GM18870 (cell line): Measurements from ENCODE around the gene MPC1.
"Not testable (repeated sequence)": the region's sequence is repeated elsewhere in the genome, so short reads cannot be mapped to it uniquely, and the experiment has no call there.

Experiments used
- ATAC-seq: cut with Tn5 transposase; IDR thresholded peaks from one replicate; pipeline ENCODE4 v1.9.1; 2021; ENCODE audit warnings: moderate library complexity; ENCODE audit not compliant: unreplicated experiment

Gene MPC1

GRCh38 chr6:166382500-166382932 is 224 bp downstream of the MPC1 start:
- peak; percentile 9 for ATAC-seq

GRCh38 chr6:166381733-166382499 is 824 bp downstream of the MPC1 start:
- peak; percentile 39 for ATAC-seq

GRCh38 chr6:166381381-166381732 is 1.4 kb downstream of the MPC1 start:
- no peak for ATAC-seq

- no peak for ATAC-seq
Measured at GRCh38 chr6:166379800-166380199, 2.9 kb downstream of the MPC1 start.

DNA sequence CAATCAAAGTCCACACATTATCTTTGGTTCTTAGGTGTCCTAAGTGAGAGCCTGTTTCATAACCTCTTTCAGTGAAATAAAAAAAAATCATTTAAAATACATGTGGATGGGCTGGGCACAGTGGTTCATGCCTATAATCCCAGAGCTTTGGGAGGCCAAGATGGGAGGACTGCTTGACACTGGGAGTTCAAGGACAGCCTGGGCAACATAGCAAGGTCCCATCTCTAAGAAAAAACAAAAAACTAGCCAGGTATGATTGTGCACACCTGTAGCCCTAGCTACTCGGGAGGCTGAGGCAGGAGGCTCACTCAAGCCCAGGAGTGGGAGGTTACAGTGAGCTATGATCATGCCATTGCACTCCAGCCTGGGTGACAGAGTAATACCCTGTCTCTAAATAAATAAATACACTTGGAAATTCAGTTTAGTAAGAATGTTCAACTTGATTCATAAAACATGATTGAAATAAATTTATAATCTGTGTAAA is 3.6 kb downstream of the MPC1 start:
- no peak for ATAC-seq

GRCh38 chr6:166377721-166378120 is 5.0 kb downstream of the MPC1 start:
- no peak for ATAC-seq

- no peak for ATAC-seq
Measured at GRCh38 chr6:166375013-166375412, 7.7 kb downstream of the MPC1 start.

GRCh38 chr6:166370489-166370888 is 12.3 kb downstream of the MPC1 start:
- ATAC-seq: no peak

- no peak for ATAC-seq
Measured at GRCh38 chr6:166369782-166370181, 13.0 kb downstream of the MPC1 start.

DNA sequence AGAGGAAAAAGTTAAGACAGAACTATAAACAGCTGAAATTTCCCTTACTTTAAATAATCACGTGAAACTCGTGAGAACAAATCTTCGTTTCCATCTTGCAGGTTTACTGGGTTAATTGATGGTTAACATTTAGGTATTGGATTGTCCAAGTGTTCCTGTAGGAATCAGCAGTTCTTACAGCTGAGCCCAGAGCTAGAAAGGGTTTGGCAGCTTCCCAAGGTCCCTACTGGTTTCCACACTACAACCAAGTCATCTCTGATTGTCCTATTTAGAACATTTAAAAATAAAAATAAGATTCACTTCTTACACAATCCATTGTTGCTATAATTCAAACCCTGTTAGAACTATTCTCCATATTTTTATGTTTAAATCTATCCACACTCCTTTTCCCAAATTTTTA is 15.8 kb downstream of the MPC1 start:
- no peak for ATAC-seq

DNA sequence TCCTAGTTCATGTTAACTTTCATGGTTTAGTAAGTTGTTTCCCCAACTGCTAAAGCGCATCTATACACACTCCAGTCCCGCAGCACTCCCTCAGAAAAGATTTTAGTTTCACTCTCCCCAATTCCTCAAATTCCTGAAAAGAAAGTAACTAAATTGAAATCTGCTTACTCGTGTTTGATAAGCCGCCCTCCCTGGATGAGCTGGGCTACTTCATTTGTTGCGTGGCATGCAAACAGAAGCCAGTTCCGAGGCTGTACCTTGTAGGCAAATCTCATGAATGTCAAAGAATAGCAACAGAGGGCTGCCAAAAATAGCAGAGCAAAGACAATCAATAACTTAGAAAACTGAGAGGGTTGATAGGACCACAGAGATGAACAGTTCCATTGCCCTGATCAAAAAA is 16.9 kb downstream of the MPC1 start:
- ATAC-seq: no peak

- no peak for ATAC-seq
Measured at GRCh38 chr6:166365221-166365620, 17.5 kb downstream of the MPC1 start.

GRCh38 chr6:166364456-166364855 is 18.3 kb downstream of the MPC1 start:
- ATAC-seq: no peak

- not testable (repeated sequence) for ATAC-seq
Measured at GRCh38 chr6:166362427-166362826, 20.3 kb downstream of the MPC1 start.

GRCh38 chr6:166361077-166361429 is 21.7 kb downstream of the MPC1 start:
- no peak for ATAC-seq

DNA sequence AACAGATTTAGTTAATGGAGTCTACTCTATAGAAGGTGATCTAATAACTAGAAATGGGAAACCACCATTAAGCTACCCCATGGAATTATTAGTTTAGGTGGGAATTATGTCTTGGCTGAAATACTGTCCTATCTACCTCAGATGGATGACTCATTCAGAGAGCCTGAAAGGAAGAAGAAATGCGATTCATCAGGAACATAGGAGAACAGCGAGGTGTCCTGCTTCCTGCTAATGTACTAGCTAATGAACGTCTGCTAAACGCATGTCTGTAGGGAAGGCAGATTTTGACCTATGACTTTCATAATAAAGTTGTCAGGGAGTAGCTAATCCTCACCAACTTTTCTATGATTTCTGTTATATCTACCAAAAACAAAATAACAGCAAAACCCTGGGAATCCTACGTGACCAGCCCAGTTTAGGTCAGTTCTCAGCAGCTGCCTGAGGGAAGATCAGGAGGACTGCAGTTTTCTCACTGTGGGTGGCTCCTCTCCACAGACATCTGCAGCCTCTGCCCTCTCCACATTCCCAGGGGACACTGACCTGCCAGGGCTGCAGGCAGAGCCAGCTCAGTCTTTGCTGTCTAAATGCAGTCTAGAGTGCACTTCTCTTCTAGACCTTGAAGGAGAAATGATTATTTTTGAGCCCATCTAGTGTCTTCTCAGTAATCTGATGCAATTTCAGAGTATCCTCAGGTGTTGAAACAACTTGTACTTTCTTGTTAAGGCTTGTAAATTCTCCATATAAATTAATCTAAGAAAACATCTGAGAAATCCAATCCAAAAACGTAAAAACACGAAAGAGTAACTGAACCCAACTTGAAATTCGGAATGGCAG is 22.3 kb downstream of the MPC1 start:
- no peak for ATAC-seq

GRCh38 chr6:166355552-166355951 is 27.2 kb downstream of the MPC1 start:
- no peak for ATAC-seq

DNA sequence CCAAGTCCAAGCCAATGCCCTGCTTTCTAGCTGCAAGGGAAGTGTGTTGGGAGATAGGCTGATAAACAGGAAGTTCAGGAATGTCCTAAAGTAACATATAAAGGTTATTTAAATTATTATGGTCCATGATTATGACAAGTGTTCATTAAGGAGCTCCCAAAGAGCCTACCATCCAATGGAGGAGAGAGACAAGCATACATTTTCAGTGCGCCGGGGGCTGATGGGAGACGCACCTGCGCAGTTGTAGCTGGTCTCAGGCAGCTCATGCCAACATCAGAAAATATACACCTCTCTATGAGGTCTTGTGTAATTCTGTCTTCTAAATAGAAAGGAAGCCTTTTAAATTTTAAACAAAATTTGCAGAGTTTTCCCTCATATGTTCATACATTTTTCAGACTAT is 27.8 kb downstream of the MPC1 start:
- ATAC-seq: no peak

GRCh38 chr6:166354143-166354542 is 28.6 kb downstream of the MPC1 start:
- no peak for ATAC-seq

DNA sequence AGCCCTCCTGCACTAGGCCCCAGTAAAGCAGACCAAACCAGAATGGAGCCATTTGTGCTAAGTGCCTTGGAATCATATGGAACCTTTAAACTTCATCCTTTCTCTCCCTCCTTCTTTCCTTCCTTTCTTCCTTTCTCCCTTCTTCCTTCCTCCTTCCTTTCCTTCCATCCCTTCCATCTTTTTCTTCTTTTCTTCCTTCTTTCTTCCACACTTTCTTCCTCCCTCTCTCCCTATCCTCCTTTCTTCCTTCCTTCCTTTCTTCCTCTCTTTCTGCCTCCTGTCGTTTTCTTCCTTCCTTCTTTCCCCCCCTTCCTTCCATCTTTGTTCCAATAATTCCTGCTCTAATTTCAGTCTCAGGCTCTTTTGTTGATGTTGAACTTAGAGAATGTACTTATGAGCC is 29.2 kb downstream of the MPC1 start:
- no peak for ATAC-seq

DNA sequence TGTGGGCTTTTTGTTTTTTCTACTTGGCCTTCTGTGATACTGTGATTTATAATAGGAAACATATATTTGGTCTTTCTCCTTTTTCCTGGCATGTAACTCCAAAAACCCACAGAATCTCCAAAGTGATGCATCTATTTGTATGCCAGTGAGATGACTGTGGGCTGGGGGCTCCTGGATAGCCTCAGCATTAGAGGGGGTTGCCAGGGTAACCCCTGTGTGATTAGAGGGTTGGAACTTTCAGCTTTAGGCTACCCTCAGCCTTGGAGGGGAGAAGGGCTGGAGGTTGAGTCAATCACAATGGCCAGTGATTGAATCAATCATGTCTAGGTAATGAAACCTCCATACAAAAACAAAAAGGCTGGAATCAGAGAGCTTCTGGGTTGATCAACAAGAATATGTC is 29.8 kb downstream of the MPC1 start:
- ATAC-seq: no peak

GRCh38 chr6:166351715-166352285 is 30.9 kb downstream of the MPC1 start:
- ATAC-seq: peak; percentile 94
